Measurements from ENCODE around the gene ENTPD8. TPM values are rescaled to one million over a fixed set of nuclear protein-coding genes. Genes with fewer than 3 reads are reported as not detected.

ENTPD8 gene, protein sequence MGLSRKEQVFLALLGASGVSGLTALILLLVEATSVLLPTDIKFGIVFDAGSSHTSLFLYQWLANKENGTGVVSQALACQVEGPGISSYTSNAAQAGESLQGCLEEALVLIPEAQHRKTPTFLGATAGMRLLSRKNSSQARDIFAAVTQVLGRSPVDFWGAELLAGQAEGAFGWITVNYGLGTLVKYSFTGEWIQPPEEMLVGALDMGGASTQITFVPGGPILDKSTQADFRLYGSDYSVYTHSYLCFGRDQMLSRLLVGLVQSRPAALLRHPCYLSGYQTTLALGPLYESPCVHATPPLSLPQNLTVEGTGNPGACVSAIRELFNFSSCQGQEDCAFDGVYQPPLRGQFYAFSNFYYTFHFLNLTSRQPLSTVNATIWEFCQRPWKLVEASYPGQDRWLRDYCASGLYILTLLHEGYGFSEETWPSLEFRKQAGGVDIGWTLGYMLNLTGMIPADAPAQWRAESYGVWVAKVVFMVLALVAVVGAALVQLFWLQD
- total RNA-seq: not detected
- long read RNA-seq: 0 reads

DNA sequence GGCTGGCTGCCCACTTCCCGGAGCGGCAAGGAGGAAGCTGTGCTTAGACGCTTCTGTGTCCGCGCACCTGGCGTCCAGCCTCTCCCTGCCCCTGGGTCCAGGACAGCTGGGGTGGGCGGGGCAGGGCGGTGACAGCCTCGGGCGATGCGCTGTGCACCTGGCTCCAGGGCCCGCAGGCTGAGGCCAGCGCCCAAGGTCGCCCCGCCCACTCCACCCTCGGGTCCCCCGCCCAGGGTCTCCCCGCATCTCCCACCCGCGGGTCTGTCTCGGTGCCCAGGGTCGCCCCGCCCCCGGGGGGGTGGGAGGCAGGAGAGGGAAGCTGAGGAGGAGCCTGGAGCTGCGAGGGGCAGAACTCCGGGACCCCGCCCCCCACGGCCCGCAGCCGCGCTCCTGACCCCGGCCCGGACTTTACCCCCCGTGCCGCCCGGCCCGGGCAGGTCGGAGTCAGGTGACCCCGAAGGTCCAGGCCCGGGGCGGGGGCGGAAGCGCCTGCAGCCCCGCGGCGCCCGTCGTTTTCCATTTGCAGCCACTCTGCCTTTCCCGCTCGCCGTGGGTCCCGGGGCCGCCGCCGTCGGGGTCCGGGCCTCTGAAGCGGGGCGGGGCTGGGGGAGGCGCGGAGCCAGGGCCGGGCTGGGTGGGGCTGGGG is at the start of gene ENTPD8:
Gene ENTPD8, minus strand, starts transcription at position 69 of the 646 bp plus-strand sequence. CDS start 3,072 bp downstream, outside the sequence.
- DNase-seq (peak; percentile 41), ATAC-seq (peak; percentile 21)
- intact Hi-C loops (cut with micrococcal nuclease): no loop called here

DNA sequence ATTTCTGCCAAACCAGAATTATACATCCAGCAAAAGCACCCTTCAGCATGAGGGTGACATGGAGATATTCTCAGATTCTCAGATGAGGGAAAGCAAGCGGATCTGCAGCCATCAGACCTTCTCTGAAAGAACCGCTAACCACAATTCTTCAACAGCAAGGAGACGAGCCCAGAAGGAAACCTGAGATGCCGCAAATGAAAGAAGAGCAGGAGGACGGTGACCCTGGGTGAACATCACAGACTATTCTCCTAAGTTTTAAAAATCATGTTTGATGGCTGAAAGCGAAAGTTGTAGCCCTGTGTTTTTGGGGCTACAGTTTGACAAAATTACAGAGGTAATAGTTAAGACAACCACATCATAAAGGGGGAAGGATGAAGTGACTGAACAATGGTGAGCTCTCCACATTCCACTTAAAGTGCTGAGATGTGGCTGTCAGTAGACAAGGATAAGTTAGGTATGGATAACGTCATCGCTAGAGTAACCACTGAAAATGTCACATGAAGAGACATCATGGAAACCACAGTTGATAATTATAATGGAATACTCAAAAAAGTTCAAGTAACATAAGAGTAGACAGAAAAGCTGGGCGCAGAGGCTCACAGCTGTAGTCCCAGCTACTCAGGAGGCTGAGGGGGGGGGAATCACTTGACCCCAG is 49.5 kb upstream of the ENTPD8 start:
- DNase-seq: no peak
- intact Hi-C loops (cut with micrococcal nuclease): no loop called here
- ATAC-seq: no peak

GRCh38 chr9:137488906-137489305 is 47.7 kb upstream of the ENTPD8 start:
- DNase-seq: peak; percentile 18
- intact Hi-C loops (cut with micrococcal nuclease): no loop called here

DNA sequence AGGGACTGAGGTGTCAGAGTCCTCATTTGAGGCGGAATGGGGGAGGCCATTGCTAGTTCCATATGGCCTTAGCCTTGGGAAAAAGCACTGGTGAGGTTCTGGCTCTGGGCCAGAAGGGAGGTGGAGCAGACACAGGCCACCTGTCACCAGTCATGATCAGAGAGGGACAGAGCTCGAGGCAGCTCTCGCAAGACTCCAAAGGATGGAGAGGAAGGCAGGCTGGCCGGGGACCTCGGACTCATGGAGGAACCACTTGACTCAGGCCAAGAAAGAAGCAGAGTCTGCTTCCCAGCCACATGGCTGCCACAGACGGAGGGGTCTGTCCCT is 47.1 kb upstream of the ENTPD8 start:
- peak; percentile 23 for DNase-seq
- no peak for ATAC-seq
- intact Hi-C loops (cut with micrococcal nuclease): no loop called here

More at GRCh38 chr9:137488906-137489305, 47.7 kb upstream of the ENTPD8 start:
- no peak for ATAC-seq

DNA sequence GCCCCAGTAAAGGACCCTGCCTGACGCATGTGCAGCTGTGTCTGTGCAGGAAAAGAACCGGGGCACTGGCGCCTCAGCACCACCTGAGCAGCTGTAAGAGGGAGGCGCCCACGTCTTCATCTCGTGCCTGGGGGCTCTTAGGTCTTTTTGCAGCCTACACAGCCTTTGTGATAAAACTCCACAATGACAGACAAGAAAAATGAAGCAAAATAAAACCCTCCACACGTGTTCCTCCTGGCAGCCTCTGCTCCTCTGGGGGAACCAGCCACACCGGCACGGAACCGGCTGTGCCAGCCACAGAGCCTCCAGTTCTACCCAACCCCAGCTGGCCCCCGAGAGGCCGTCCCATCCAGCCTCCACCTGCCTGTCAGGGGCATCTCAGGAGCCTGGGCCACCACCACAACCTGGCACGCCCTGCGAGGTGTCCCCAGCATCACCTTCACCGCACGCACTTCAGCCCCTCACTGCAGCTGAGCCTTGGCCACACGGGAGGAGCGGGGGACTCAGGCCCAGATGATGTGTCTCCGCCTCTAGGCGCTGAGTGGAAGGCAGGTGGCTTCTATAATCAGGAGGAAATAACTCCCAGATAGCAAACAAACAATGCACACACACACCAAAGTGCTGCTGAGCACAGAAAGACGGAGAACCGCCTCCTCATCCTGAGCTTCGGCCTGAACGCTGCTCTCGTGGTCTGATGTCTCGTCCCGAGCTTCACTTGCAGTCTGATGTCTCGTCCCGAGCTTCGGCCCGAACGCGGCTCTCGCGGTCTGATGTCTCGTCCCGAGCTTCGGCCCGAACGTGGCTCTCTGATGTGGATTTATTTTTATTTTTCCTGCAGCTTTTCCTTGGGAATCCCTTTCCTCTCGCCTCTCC is 46.5 kb upstream of the ENTPD8 start:
- ATAC-seq: no peak
- DNase-seq: peak; percentile 21
- intact Hi-C loops (cut with micrococcal nuclease): no loop called here

GRCh38 chr9:137486545-137487453 is 45.6 kb upstream of the ENTPD8 start:
- ATAC-seq (no peak), DNase-seq (peak; percentile 30)
- intact Hi-C loops (cut with micrococcal nuclease): no loop called here

DNA sequence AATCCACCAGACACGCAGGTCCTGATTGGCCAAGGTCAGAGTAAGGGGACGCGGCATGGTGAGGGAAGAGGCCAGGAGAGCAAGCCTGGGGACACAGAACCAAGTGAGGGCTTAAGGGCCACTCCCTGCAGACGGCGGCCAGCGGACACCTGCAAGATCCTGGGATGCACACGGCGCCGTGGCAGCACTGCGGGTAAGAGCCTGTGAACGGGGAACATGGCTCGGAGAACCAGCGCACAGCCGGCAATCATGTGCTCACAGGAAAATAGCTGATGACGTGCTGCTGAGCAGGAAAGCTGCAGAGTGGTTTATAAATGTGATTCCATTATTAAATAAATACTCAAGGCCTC is 45.0 kb upstream of the ENTPD8 start:
- ATAC-seq (no peak), DNase-seq (no peak)
- intact Hi-C loops (cut with micrococcal nuclease): no loop called here

GRCh38 chr9:137485343-137486140 is 44.4 kb upstream of the ENTPD8 start:
- peak; percentile 18 for DNase-seq
- intact Hi-C loops (cut with micrococcal nuclease): no loop called here

GRCh38 chr9:137484551-137485315 is 43.6 kb upstream of the ENTPD8 start:
- peak; percentile 21 for DNase-seq
- no peak for ATAC-seq
- intact Hi-C loops (cut with micrococcal nuclease): no loop called here

More at GRCh38 chr9:137485343-137486140, 44.4 kb upstream of the ENTPD8 start:
- no peak for ATAC-seq

- ATAC-seq (peak; percentile 62), DNase-seq (peak; percentile 50)
- intact Hi-C loops (cut with micrococcal nuclease): no loop called here
Observed at GRCh38 chr9:137482094-137482781, 41.1 kb upstream of the ENTPD8 start.

DNA sequence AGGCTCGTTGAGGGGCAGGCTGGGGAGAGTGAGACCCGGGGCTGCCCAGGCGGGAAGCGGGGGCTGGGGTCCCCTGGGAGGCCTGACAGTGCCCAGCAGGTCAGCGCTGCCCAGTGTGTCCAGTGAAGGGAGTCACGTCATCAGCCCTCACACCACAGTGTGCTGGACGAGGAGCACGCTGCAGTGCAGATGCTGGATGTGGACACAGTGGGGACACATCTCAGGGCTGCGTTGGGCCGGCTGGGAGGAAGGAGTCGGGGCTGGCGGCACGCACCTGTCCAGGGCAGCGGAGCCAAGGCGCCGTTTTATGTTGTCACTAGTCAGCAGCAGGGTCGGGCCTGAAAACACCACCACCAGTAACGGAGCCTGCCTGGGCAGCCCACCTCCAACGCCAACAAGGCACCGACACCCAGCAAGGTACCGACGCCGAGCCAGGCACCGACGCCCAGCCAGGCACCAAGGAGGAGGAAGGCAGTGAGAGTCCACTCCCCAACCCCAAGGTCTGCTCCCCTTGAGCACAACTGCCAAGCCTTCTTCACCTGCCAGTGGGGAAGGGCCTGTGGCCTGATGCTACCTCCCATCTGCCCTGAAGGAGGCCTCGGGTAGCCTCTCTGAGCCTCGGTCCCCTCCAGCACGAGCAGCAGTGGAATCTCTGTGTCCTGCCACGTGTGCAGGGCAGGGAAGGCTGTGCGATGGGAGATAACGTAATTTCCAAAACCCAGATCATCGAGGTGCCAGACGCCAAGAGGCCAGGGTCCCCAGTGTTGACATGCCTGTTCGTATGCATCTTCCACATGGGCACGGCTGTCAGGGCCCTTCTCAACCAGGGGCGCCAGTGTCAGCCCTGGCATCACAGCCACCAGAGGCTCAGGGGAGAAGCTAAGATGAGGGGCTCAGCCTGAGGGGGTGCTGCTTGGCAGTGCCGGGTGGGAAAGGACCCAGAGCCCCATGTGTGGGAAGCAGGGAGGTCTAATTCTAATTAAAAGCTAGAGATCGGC is 39.8 kb upstream of the ENTPD8 start:
- DNase-seq: peak; percentile 26
- ATAC-seq: no peak
- intact Hi-C loops (cut with micrococcal nuclease): no loop called here

GRCh38 chr9:137479892-137480685 is 38.9 kb upstream of the ENTPD8 start:
- no peak for ATAC-seq

DNA sequence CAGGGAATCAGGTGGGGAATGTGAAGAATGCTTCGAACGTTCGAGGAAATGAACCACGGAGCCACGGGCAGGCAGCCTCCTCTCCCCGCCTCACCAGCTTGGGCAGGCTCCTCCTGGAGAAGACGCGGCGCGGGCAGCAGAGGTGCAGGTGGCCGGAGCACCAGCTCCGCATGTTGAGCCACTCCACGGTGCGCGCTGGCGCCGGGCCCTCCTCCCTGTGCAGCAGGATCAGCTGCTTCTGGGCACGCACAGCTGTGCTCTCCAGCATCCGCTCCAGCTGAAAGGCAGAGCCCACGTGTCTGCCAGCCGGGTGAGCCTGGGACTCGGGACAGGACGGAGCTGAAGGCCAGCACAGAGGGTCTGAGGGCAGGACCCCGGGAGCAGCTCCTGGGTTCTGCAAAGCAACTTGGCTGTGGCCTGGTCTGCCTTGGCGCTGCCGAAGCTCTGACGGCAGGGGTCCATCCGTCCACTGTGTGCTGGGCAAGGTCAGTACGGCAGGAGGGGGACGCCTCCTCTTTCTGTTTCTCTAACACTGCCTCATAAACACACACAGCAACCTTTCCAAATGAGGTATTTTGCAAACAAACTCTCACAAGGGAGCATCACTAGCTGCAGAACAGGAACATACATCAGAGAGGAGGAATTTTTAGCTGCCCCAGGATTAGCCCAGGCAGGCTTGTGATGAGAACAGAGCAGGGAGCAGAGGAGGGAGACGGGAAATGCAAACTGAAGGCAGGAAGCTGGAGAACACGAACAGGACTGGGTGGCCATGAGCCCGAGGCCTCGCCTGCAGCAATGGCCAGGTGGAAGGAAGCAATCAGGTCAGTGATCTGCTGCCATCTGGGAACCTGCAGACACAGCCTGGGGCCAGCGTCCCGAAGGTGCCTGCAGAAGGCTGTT is 38.1 kb upstream of the ENTPD8 start:
- intact Hi-C loops (cut with micrococcal nuclease): no loop called here
- DNase-seq (peak; percentile 29), ATAC-seq (no peak)

More at GRCh38 chr9:137479892-137480685, 38.9 kb upstream of the ENTPD8 start:
- intact Hi-C loops (cut with micrococcal nuclease): no loop called here
- DNase-seq: peak; percentile 25

All from left ventricle myocardium superior (tissue), 1 donor.